ENCODE measurements around the gene PYCR2.
A peak's percentile ranks its signal among the peaks of the same experiment; 100 is the strongest.
"Not testable (repeated sequence)": the region's sequence is repeated elsewhere in the genome, so short reads cannot be mapped to it uniquely, and the experiment has no call there.

PYCR2 gene

GRCh38 chr1:225944387-225944786, 20.3 kb upstream of the PYCR2 start:
- H3K9ac ChIP-seq: no peak overlapping the region
- H3K36me3 ChIP-seq: no peaks in the 10 kb centered on the region
- H3K9me3 ChIP-seq: no peaks in the 10 kb centered on the region
- no peaks in the 10 kb centered on the region for H4K20me1 ChIP-seq
- H3K27ac ChIP-seq: no peak overlapping the region; the same call in 1 of the 2 replicates
- no peaks in the 10 kb centered on the region for H3K27me3 ChIP-seq
- no peak for TF ChIP-seq Cebpa-rat (IDR thresholded peaks at IDR 0.05)
- H3K4me1 ChIP-seq: peaks cover 46% of the 10 kb centered on the region
- H3K4me3 ChIP-seq: no peak overlapping the region
- H3K4me2 ChIP-seq: peak overlapping the region; percentile 60

DNA sequence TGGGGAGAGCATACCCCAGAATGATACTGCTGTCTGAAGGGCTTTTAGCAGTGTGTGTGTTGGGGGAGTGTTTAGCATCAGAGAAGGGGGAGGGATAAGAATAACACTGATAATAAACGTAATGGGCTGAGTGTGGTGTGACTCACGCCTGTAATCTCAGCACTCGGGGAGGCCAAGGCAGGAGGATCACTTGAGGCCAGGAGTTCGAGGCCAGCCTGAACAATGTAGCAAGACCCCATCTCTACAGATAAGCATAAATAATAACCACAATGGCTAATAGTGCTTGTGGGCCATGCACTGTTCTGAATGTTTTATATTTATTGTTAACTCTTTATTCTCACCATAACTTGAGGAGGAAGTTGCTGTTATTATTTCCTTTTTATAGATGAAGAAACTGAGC, 19.5 kb upstream of the PYCR2 start:
- Histone ChIP-seq H3K9me3 (no peaks in the 10 kb centered on the region), H3K27me3 (no peaks in the 10 kb centered on the region), H3K36me3 (no peaks in the 10 kb centered on the region), H3K4me3 (no peak overlapping the region), H3K4me1 (peaks cover 46% of the 10 kb centered on the region), H3K4me2 (no peak overlapping the region), H3K9ac (no peak overlapping the region), H4K20me1 (no peaks in the 10 kb centered on the region), H3K27ac (no peak overlapping the region)
- no peak for TF ChIP-seq Cebpa-rat (IDR thresholded peaks at IDR 0.05)

DNA sequence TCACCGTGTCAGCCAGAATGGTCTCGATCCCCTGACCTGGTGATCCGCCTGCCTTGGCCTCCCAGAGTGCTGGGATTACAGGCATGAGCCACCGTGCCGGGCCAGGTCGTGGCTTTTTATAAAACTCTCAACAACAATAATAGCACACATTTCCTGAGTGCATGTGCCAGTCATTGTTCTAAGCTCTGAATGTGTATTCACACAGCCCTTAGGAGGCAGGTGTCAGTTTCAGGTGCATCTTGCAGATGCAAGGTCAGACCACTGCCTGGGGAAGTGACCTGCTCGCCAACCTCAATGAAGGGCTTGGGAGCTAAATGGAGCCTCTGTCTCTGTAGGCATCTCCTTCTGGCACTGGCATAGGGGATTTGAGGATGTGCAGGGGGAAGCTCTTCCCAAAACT, 18.5 kb upstream of the PYCR2 start:
- Histone ChIP-seq H3K4me1 (peaks cover 46% of the 10 kb centered on the region), H3K4me3 (no peak overlapping the region), H3K27me3 (no peaks in the 10 kb centered on the region), H3K27ac (no peak overlapping the region), H3K9ac (no peak overlapping the region), H4K20me1 (no peaks in the 10 kb centered on the region), H3K9me3 (no peaks in the 10 kb centered on the region), H3K4me2 (0 out of 2 replicates have a peak overlapping the region, but pooled peaks have one; percentile 12), H3K36me3 (no peaks in the 10 kb centered on the region)
- no peak for TF ChIP-seq Cebpa-rat (IDR thresholded peaks at IDR 0.05)

DNA sequence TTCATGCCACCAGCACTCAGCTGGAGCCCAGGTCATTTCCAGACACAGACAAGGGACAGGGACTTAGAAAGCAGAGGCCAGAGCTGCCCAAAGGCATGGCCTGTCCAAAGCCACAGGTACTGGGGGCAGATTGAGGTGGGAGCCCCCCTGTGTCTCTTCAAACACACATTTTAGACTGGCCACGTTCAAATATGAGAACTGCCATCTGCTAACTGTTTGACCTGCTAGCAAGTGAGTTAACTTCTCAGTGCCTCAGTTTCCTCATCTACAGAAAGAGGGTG, 17.8 kb upstream of the PYCR2 start:
- no peaks in the 10 kb centered on the region for H3K9me3 ChIP-seq
- TF ChIP-seq Cebpa-rat (IDR thresholded peaks at IDR 0.05): no peak
- H3K36me3 ChIP-seq: no peaks in the 10 kb centered on the region
- no peaks in the 10 kb centered on the region for H3K27me3 ChIP-seq
- no peak overlapping the region for H3K9ac ChIP-seq
- H4K20me1 ChIP-seq: no peaks in the 10 kb centered on the region
- H3K4me3 ChIP-seq: no peak overlapping the region
- no peak overlapping the region for H3K4me2 ChIP-seq
- H3K4me1 ChIP-seq: peaks cover 51% of the 10 kb centered on the region
- no peak overlapping the region for H3K27ac ChIP-seq

DNA sequence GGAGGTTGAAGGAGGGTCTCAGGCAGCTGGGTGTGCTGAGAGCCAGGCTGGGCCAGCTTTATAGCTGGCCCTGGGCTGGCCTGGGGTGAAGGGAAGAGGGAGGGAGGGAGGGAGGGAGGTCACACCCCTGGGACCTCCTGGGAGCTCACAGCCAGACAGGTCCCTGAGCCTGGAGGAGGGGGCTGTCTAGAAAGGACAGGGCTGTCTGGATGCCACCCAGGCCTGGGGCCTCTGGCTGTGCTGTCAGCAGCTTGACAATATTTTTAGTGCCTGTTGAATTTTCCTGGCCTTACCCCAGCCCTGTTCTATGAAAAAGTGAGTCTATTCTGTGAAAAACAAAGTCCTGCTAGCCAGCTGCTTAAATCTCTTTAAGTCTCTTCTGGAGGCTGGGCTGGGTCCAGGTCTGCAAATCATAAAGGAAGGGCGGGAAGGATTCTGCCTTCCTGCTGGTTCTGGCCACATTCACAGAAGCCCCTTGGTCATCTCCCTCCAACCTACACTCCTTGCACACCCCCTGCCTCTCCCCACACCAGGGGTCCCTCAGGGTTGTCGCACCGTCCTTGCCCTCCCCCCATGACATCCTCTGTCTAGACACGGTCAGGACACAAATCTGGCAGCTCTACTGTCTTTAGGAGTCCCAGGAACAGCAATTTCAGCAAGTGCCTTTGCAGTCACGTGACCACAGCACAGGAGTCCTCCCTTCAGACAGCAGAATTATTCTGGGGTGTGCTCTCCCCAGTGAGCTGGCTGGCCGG, 17.3 kb upstream of the PYCR2 start, which contains the start of gene LEFTY2:
TSS of gene LEFTY2 (minus strand) at position 34 of the 755 bp plus-strand sequence. CDS start 80 bp downstream, outside the sequence.
- H3K4me2 ChIP-seq: peak within 1 kb of the TSS; percentile 28
- no peaks in the 10 kb centered on the region for H4K20me1 ChIP-seq
- no peaks in the 10 kb centered on the region for H3K36me3 ChIP-seq
- H3K4me1 ChIP-seq: peaks cover 56% of the 10 kb centered on the region
- H3K27ac ChIP-seq: peak within 1 kb of the TSS; percentile 22; the same call in 1 of the 2 replicates
- no peak within 1 kb of the TSS for H3K4me3 ChIP-seq
- H3K9me3 ChIP-seq: no peaks in the 10 kb centered on the region
- H3K27me3 ChIP-seq: no peaks in the 10 kb centered on the region
- H3K9ac ChIP-seq: no peak within 1 kb of the TSS
- TF ChIP-seq Cebpa-rat (IDR thresholded peaks at IDR 0.05): no peak

DNA sequence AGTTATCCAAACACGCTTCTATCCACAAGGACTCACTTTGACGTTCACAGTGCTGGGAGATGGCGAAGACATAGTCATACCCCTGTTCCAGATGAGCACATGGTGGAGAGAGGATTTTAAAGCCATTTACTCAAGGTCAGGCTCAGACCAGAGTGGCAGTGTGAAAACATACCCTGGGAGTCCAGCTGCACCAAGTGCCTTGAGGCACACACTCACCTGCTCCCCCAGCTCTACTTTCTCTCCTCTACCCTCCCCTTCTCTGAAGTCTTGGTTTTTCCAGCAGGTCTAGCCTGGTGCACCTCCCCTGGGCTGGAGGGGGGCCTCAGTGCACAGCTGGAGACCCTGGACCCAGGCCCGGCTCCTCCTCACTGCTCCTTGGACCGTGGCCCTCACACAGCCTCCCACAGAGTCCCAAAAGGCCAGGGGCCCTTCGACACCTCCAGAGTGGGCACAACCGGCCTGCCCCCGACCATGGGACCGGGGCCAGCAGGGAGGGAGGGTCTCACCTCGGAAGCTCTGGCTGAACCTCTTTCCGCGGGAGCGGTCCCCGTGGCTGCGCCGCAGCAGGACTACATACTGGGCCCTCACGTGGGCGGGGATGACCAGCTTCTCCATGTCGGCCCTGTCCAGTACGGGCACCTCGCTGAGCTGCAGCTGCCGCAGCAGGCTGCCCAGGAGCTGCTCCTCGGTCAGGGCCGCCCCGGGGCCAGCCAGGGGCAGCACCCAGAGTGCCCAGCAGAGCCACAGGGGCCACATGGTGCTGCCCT, 16.5 kb upstream of the PYCR2 start:
- H4K20me1 ChIP-seq: no peaks in the 10 kb centered on the region
- peak overlapping the region; percentile 22; the same call in 1 of the 2 replicates for H3K27ac ChIP-seq
- no peaks in the 10 kb centered on the region for H3K36me3 ChIP-seq
- peaks cover 60% of the 10 kb centered on the region for H3K4me1 ChIP-seq
- no peaks in the 10 kb centered on the region for H3K9me3 ChIP-seq
- H3K4me3 ChIP-seq: no peak overlapping the region
- peak overlapping the region; percentile 28 for H3K4me2 ChIP-seq
- no peaks in the 10 kb centered on the region for H3K27me3 ChIP-seq
- TF ChIP-seq Cebpa-rat (IDR thresholded peaks at IDR 0.05): no peak
- H3K9ac ChIP-seq: no peak overlapping the region

DNA sequence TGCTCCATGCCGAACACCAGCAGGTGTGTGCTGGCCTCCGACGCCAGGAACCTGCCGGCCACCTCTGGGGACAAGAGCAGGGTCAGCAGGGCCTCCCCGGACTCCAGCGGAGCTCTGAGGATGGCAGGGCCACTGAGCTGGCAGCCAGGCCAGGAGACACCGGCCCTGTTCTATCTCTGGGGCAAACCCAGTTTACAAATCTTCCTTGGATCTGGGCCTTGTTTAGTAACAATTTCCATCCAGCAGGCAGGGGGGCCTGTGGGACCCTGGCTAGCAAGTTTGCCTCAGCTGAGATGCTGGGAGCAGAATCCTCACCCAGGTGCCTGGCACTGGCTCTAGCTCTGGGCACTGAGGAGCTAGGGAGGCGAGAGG, 15.9 kb upstream of the PYCR2 start:
- not testable (repeated sequence) for H3K27ac ChIP-seq, H3K36me3 ChIP-seq, H4K20me1 ChIP-seq, H3K4me3 ChIP-seq, H3K9ac ChIP-seq, H3K27me3 ChIP-seq, H3K9me3 ChIP-seq, H3K4me2 ChIP-seq
- peaks cover 54% of the 10 kb centered on the region for H3K4me1 ChIP-seq

DNA sequence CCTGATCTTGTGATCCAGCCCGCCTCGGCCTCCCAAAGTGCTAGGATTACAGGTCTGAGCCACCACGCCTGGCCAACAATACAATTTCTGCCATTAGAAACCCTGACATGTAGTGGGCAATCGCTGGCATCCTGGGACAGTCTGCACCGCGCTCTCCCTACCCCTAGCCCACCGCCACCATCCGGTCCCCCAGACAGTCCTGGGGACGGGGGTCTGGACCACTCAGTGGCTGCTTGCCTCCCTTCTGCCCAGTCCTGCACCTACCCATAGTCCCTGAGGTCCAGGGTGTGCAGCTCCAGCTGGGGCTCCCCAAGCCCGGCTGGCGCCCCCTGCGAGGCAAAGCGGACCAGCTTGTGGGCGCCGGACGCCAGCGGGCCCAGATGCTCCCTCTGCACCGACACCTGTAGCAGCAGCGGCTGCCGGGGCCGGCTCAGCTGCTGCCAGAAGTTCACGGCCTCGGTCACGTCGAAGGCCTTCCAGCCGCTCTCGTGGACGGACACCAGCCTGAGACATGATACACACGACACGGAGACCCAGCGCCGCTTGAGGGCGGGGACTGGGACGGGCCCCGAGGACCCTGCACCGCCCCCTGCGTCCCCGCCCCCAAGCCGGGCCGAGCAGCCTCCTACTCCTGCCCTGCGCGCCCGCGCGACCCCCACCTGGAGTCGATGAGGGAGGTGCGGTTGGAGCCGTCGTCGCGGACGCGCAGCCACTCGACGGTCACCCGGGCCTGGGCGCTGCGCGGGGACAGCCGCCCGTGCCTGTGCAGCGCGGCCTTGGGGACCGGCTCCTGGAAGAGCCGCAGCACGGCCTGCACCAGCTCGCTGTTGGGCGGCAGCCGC, 15.3 kb upstream of the PYCR2 start:
- not testable (repeated sequence) for H3K9me3 ChIP-seq, H3K27ac ChIP-seq, H3K27me3 ChIP-seq, H3K4me2 ChIP-seq, H4K20me1 ChIP-seq, H3K4me3 ChIP-seq, H3K36me3 ChIP-seq, H3K9ac ChIP-seq
- peaks cover 48% of the 10 kb centered on the region for H3K4me1 ChIP-seq

GRCh38 chr1:225937048-225937968, 13.3 kb upstream of the PYCR2 start:
- Histone ChIP-seq H3K4me2 (peak overlapping the region; percentile 56), H3K9ac (peak overlapping the region; percentile 34), H3K27ac (no peak overlapping the region), H3K27me3 (no peaks in the 10 kb centered on the region), H3K4me1 (peaks cover 36% of the 10 kb centered on the region), H3K9me3 (no peaks in the 10 kb centered on the region), H3K4me3 (no peak overlapping the region), H3K36me3 (no peaks in the 10 kb centered on the region), H4K20me1 (no peaks in the 10 kb centered on the region)
- no peak for TF ChIP-seq Cebpa-rat (IDR thresholded peaks at IDR 0.05)
